Right forelimb (tissue), 1 donor: ENCODE data around the gene HSP90B1.

Source experiments
- DNase-seq: peaks from one replicate; pipeline ENCODE4 v3.0.0-alpha.2; 2018

The HSP90B1 gene

GRCh38 chr12:103930787-103931735, 851 bp downstream of the HSP90B1 start:
- DNase-seq: no peak

- DNase-seq: no peak
Measured at GRCh38 chr12:103933237-103933636, 3.0 kb downstream of the HSP90B1 start.

GRCh38 chr12:103936679-103937078, 6.5 kb downstream of the HSP90B1 start:
- DNase-seq: no peak

- no peak for DNase-seq
Measured at GRCh38 chr12:103944964-103945363, 14.8 kb downstream of the HSP90B1 start.

GRCh38 chr12:103947871-103948555, 17.8 kb downstream of the HSP90B1 start:
- no peak for DNase-seq

GRCh38 chr12:103948746-103949406, 18.7 kb downstream of the HSP90B1 start:
- DNase-seq: no peak

- DNase-seq: no peak
Measured at GRCh38 chr12:103952497-103952896, 22.3 kb downstream of the HSP90B1 start.

GRCh38 chr12:103955811-103956508, 25.8 kb downstream of the HSP90B1 start:
- no peak for DNase-seq

GRCh38 chr12:103956509-103957027, 26.4 kb downstream of the HSP90B1 start:
- no peak for DNase-seq

GRCh38 chr12:103957865-103958388, 27.7 kb downstream of the HSP90B1 start:
- no peak for DNase-seq

GRCh38 chr12:103958621-103959020, 28.4 kb downstream of the HSP90B1 start:
- DNase-seq: no peak

- DNase-seq: no peak
Measured at GRCh38 chr12:103960616-103961227, 30.5 kb downstream of the HSP90B1 start.

- DNase-seq: no peak
Measured at GRCh38 chr12:103962493-103962892, 32.3 kb downstream of the HSP90B1 start.

GRCh38 chr12:103964805-103965204, 34.6 kb downstream of the HSP90B1 start:
- DNase-seq: no peak

GRCh38 chr12:103965255-103965589, 35.0 kb downstream of the HSP90B1 start:
- no peak for DNase-seq

GRCh38 chr12:103965590-103966504, 35.6 kb downstream of the HSP90B1 start, which contains the start of gene TDG:
Gene TDG, plus strand, starts transcription at chr12:103965872. Its CDS starts 166 bp downstream, at chr12:103966038.
- DNase-seq: peak; percentile 99

GRCh38 chr12:103966736-103967135, 36.5 kb downstream of the HSP90B1 start:
- no peak for DNase-seq

GRCh38 chr12:103969391-103969790, 39.2 kb downstream of the HSP90B1 start:
- no peak for DNase-seq

GRCh38 chr12:103973909-103974308, 43.7 kb downstream of the HSP90B1 start:
- DNase-seq: no peak

- no peak for DNase-seq
Measured at GRCh38 chr12:103975368-103975767, 45.2 kb downstream of the HSP90B1 start.
